ENCODE data around the gene MYOD1. TPM values are rescaled to one million over a fixed set of nuclear protein-coding genes. Genes with fewer than 3 reads are reported as not detected.

Gene MYOD1
- polyA plus RNA-seq (2011; rRNA removed) = not detected in 2 replicates
- polyA minus RNA-seq (2011; rRNA and poly(A)+ RNA removed) = not detected in 2 replicates

DNA sequence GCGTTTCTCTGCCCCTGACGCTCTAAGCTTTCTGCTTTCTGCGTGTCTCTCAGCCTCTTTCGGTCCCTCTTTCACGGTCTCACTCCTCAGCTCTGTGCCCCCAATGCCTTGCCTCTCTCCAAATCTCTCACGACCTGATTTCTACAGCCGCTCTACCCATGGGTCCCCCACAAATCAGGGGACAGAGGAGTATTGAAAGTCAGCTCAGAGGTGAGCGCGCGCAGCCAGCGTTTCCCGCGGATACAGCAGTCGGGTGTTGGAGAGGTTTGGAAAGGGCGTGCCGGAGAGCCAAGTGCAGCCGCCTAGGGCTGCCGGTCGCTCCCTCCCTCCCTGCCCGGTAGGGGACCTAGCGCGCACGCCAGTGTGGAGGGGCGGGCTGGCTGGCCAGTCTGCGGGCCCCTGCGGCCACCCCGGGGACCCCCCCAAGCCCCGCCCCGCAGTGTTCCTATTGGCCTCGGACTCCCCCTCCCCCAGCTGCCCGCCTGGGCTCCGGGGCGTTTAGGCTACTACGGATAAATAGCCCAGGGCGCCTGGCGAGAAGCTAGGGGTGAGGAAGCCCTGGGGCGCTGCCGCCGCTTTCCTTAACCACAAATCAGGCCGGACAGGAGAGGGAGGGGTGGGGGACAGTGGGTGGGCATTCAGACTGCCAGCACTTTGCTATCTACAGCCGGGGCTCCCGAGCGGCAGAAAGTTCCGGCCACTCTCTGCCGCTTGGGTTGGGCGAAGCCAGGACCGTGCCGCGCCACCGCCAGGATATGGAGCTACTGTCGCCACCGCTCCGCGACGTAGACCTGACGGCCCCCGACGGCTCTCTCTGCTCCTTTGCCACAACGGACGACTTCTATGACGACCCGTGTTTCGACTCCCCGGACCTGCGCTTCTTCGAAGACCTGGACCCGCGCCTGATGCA, at the start of gene MYOD1:
MYOD1 (plus strand) TSS at position 544 of the 910 bp plus-strand sequence; CDS start at position 756, 212 bp downstream.
- H3K9me3 ChIP-seq (ENCODE audit: control insufficient read depth, insufficient read depth, low read length) = no peaks in the 10 kb centered on the region; the same call in 1 of the 2 replicates
- no peak within 1 kb of the TSS for H3K4me3 ChIP-seq (ENCODE audit: low read depth, low read length)
- peaks cover 60% of the 10 kb centered on the region for H3K27me3 ChIP-seq (ENCODE audit: control insufficient read depth, insufficient read depth, low read length)
- CTCF ChIA-PET = interaction anchor here (0.7 to 1.7 kb wide), 3 partner anchors 27 to 121 kb away, joined by 3 to 11 read pairs (median 3); no protein-coding TSS in a partner anchor
- POLR2A ChIA-PET = interaction anchor here (0.6 kb wide), 1 partner anchor 548 kb away, joined by 5 read pairs; no protein-coding TSS in a partner anchor
- TF ChIP-seq, protein P1, sequence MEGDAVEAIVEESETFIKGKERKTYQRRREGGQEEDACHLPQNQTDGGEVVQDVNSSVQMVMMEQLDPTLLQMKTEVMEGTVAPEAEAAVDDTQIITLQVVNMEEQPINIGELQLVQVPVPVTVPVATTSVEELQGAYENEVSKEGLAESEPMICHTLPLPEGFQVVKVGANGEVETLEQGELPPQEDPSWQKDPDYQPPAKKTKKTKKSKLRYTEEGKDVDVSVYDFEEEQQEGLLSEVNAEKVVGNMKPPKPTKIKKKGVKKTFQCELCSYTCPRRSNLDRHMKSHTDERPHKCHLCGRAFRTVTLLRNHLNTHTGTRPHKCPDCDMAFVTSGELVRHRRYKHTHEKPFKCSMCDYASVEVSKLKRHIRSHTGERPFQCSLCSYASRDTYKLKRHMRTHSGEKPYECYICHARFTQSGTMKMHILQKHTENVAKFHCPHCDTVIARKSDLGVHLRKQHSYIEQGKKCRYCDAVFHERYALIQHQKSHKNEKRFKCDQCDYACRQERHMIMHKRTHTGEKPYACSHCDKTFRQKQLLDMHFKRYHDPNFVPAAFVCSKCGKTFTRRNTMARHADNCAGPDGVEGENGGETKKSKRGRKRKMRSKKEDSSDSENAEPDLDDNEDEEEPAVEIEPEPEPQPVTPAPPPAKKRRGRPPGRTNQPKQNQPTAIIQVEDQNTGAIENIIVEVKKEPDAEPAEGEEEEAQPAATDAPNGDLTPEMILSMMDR (IDR thresholded peaks at IDR 0.05; ENCODE audit: low read depth, low read length) = no peak
- H3K27ac ChIP-seq (ENCODE audit: low read depth, low read length) = no peak within 1 kb of the TSS
- DNase-seq (ENCODE audit: low read depth, low spot score) = no peak

- TF ChIP-seq, protein P1 (IDR thresholded peaks at IDR 0.05; ENCODE audit: low read depth, low read length) = no peak
- Histone ChIP-seq H3K27me3 (ENCODE audit: control insufficient read depth, insufficient read depth, low read length) (peaks cover 4% of the 10 kb centered on the region), H3K27ac (ENCODE audit: low read depth, low read length) (no peak overlapping the region), H3K4me3 (ENCODE audit: low read depth, low read length) (no peak overlapping the region), H3K9me3 (ENCODE audit: control insufficient read depth, insufficient read depth, low read length) (no peaks in the 10 kb centered on the region)
- DNase-seq (ENCODE audit: low read depth, low spot score) = no peak
- ChIA-PET CTCF (no interaction called here), POLR2A (no interaction called here)
These were observed 46.9 kb upstream of the MYOD1 start for GRCh38 chr11:17672469-17672868.

DNA sequence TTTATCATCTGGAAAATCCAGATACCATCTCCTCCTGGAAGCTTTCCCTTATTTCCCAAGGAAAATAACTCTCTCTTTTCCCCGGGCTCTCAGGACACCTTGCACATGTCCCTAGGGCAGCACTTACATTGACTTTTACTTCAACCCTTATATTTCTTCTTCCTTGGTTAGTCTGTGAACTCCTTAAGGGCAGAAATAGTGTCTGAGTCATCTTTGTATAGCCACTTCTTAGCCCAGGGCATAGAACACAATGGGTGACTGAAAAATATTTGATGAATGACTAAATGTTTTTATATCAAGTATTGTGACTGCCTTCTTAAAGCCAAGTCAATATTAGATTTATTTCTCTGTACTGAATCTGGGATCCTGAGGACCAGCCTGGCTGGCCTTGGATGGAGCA, 45.4 kb upstream of the MYOD1 start:
- peaks cover 4% of the 10 kb centered on the region for H3K27me3 ChIP-seq (ENCODE audit: control insufficient read depth, insufficient read depth, low read length)
- CTCF ChIA-PET = no interaction called here
- no peak for DNase-seq (ENCODE audit: low read depth, low spot score)
- no peak overlapping the region for H3K4me3 ChIP-seq (ENCODE audit: low read depth, low read length)
- TF ChIP-seq, protein P1 (IDR thresholded peaks at IDR 0.05; ENCODE audit: low read depth, low read length) = no peak
- H3K27ac ChIP-seq (ENCODE audit: low read depth, low read length) = no peak overlapping the region
- H3K9me3 ChIP-seq (ENCODE audit: control insufficient read depth, insufficient read depth, low read length) = no peaks in the 10 kb centered on the region
- POLR2A ChIA-PET = no interaction called here

- ChIA-PET CTCF (interaction anchor here (1.4 kb wide), 1 partner anchor 48 kb away, joined by 4 read pairs; no protein-coding TSS in a partner anchor), POLR2A (no interaction called here)
- Histone ChIP-seq H3K27ac (ENCODE audit: low read depth, low read length) (no peak overlapping the region), H3K4me3 (ENCODE audit: low read depth, low read length) (no peak overlapping the region), H3K9me3 (ENCODE audit: control insufficient read depth, insufficient read depth, low read length) (no peaks in the 10 kb centered on the region; the same call in 1 of the 2 replicates), H3K27me3 (ENCODE audit: control insufficient read depth, insufficient read depth, low read length) (no peaks in the 10 kb centered on the region)
- DNase-seq (ENCODE audit: low read depth, low spot score) = no peak
- TF ChIP-seq, protein P1 (IDR thresholded peaks at IDR 0.05; ENCODE audit: low read depth, low read length) = no peak
These were observed 36.5 kb upstream of the MYOD1 start for GRCh38 chr11:17682848-17683247.
